Erythroblast (primary cell): ENCODE measurements around the gene ALKBH3.

ENCODE experiments used
- GATA1 ChIP-seq: IDR thresholded peaks from 2 replicates; pipeline ENCODE4 v1.6.1; 2011; ENCODE audit warnings: low read depth, mild to moderate bottlenecking, control low read depth, low read length, moderate library complexity
- POLR2A ChIP-seq: IDR thresholded peaks from 2 replicates; pipeline ENCODE4 v1.6.1; 2011; ENCODE audit warnings: mild to moderate bottlenecking, low read length

DNA sequence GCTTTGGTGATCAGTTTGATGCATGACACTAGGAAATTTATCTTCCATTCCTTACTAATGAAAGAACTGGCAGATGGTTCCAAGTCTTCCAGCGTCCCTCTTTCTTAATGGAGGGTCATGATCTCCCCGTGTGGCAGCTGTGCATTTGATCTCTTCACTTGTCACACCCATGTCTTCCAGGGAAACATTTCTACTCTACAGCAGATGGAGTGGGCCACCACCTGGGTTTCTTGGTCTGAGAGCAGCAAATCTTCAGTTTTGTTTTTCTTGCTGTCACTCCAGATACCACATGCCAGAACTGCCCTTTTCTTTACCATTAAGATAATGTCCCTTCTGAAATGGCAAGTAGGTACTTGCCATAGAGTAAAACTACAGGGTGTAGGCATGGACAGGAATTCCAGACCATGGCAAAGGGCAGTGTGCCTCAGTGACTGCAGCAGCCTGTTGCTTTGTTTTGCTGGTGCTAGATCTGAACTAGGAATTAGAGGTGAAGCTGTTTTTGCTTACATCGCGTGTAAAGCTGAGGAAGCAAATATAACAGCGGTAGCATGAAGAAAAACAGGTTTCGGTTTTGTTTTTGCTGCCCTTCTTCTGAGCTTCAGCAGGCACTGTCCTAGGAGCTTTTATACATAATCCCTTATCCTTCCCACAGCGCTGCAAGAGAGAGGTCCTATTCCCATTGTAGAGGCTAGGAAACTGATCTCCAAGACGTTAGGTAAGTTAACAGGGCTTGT, 41.1 kb downstream of the ALKBH3 start:
- TF ChIP-seq POLR2A: no peak
- no peak for TF ChIP-seq GATA1
